PC-3 (cell line): ENCODE results near the gene FOXO3. TPM values are rescaled to one million over a fixed set of nuclear protein-coding genes. Genes with fewer than 3 reads are reported as not detected.
A peak's percentile ranks its signal among the peaks of the same experiment; 100 is the strongest.

ENCODE experiments used
- ATAC-seq: fragments of 200-7000 bp; cut with Tn5 transposase; 2 replicates; pipeline ENCODE4 v1.9.1; 2020; ENCODE audit warnings: mild to moderate bottlenecking, moderate library complexity
- BruUV-seq: library from RNA; stranded (reverse); fragments of 400-500 nt; replicated peaks from 2 replicates; lab custom pipeline; 2021; lab: Mats Ljungman, UMichigan
- CTCF ChIA-PET: fragments of 300-600 bp; sonication (Branson Sonifier 250); formaldehyde crosslinking; loops from one replicate; lab custom pipeline; 2022; ENCODE audit warnings: antibody characterized with exemption; lab: Charles Lee
- POLR2A ChIA-PET: fragments of 300-600 bp; sonication (Branson Sonifier 250); formaldehyde crosslinking; loops from one replicate; lab custom pipeline; 2022; ENCODE audit warnings: antibody characterized with exemption; ENCODE audit not compliant: unreplicated experiment; lab: Charles Lee
- DNase-seq: peaks from one replicate; pipeline ENCODE4 v3.0.0-alpha.2; 2015
- H2AFZ ChIP-seq: fragments of 300-600 bp; sonication (generic); 2 replicates; pipeline ENCODE4 v1.6.0; 2016; ENCODE audit warnings: antibody characterized with exemption, low read length
- H3F3A ChIP-seq: fragments of 300-600 bp; sonication (generic); one replicate; pipeline ENCODE4 v1.6.0; 2017; ENCODE audit warnings: antibody characterized with exemption, low read length, control low read depth, mild to moderate bottlenecking; ENCODE audit not compliant: unreplicated experiment
- H3K27ac ChIP-seq: fragments of 300-600 bp; sonication (generic); 2 replicates; pipeline ENCODE4 v1.5.1; 2016; ENCODE audit warnings: mild to moderate bottlenecking, low read length
- H3K27me3 ChIP-seq: fragments of 300-600 bp; sonication (generic); 2 replicates; pipeline ENCODE4 v1.6.1; 2016; ENCODE audit warnings: low read length, mixed read lengths
- H3K36me3 ChIP-seq: fragments of 300-600 bp; sonication (generic); 2 replicates; pipeline ENCODE4 v1.6.1; 2016; ENCODE audit warnings: low read depth, mixed run types, low read length, mixed read lengths
- H3K4me1 ChIP-seq: fragments of 300-600 bp; sonication (generic); 2 replicates; pipeline ENCODE4 v1.5.1; 2016; ENCODE audit warnings: low read length; ENCODE audit not compliant: insufficient read depth
- H3K4me2 ChIP-seq: fragments of 300-600 bp; sonication (generic); 2 replicates; pipeline ENCODE4 v1.6.0; 2016; ENCODE audit warnings: low read length
- H3K4me3 ChIP-seq: fragments of 300-600 bp; sonication (generic); 2 replicates; pipeline ENCODE4 v1.5.1; 2016; ENCODE audit warnings: mild to moderate bottlenecking, low read length, mixed read lengths
- H3K79me2 ChIP-seq: fragments of 300-600 bp; sonication (generic); 2 replicates; pipeline ENCODE4 v1.6.1; 2017; ENCODE audit warnings: low read length, mixed read lengths
- H3K9ac ChIP-seq: fragments of 300-600 bp; sonication (generic); 2 replicates; pipeline ENCODE4 v1.6.0; 2016; ENCODE audit warnings: mild to moderate bottlenecking, low read length
- H3K9me2 ChIP-seq: fragments of 300-600 bp; sonication (generic); replicated peaks from 2 replicates; pipeline ENCODE4 v1.6.1; 2016; ENCODE audit warnings: mixed run types, low read length, mixed read lengths
- H3K9me3 ChIP-seq: fragments of 300-600 bp; sonication (generic); 2 replicates; pipeline ENCODE4 v1.6.1; 2016; ENCODE audit warnings: low read length, mixed read lengths
- H4K20me1 ChIP-seq: fragments of 300-600 bp; sonication (generic); 2 replicates; pipeline ENCODE4 v1.6.1; 2016; ENCODE audit warnings: low read length, mixed read lengths
- EZH2 ChIP-seq: fragments of 300-600 bp; sonication (generic); IDR thresholded peaks from one replicate; pipeline ENCODE4 v1.6.1; 2017; ENCODE audit warnings: antibody characterized with exemption, mild to moderate bottlenecking, low read length; ENCODE audit not compliant: unreplicated experiment
- EZH2phosphoT487 ChIP-seq: fragments of 300-600 bp; sonication (generic); IDR thresholded peaks from 2 replicates; pipeline ENCODE4 v1.6.1; 2018; ENCODE audit warnings: mild to moderate bottlenecking, antibody characterized with exemption, low read length, borderline replicate concordance
- intact Hi-C: fragments of 100-400 bp; cut with micrococcal nuclease; formaldehyde crosslinking; loops from 2 replicates; pipeline ENCODE4 v1.9.0; 2023
- total RNA-seq: library from RNA; depleted of rRNA; stranded (reverse); fragments of >200 nt; gene quantifications from 2 replicates; pipeline ENCODE4 v1.2.3, GENCODE V29; 2014
- TF ChIP-seq, protein P1 (sequence below): fragments of 300-600 bp; sonication (generic); conservative IDR thresholded peaks from 2 replicates; pipeline ENCODE4 v1.5.1; 2017; ENCODE audit warnings: antibody characterized with exemption, low read depth, mild to moderate bottlenecking, low read length

FOXO3 gene
- total RNA-seq, 1 experiment from 2014 or later: 12.8 TPM

DNA sequence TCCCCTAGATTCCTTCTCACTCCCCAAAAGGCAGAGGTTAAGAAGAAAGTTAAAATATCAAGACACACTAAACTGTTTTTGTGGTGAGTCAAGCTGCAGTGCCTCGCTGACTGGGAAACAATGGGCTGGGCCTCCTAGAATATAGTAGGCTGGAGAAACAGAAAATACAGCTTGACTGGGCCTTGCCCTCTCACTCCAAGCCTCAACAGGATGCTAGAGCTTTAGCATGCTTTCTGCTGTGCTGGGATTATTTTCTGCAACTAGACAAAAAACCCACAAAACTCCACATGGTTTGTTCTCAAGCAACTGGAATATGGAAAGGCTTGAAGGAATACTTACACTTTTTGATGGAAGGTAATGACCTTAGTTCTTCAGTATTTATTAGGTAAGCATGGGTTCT, 27.9 kb downstream of the FOXO3 start:
- TF ChIP-seq, protein P1, sequence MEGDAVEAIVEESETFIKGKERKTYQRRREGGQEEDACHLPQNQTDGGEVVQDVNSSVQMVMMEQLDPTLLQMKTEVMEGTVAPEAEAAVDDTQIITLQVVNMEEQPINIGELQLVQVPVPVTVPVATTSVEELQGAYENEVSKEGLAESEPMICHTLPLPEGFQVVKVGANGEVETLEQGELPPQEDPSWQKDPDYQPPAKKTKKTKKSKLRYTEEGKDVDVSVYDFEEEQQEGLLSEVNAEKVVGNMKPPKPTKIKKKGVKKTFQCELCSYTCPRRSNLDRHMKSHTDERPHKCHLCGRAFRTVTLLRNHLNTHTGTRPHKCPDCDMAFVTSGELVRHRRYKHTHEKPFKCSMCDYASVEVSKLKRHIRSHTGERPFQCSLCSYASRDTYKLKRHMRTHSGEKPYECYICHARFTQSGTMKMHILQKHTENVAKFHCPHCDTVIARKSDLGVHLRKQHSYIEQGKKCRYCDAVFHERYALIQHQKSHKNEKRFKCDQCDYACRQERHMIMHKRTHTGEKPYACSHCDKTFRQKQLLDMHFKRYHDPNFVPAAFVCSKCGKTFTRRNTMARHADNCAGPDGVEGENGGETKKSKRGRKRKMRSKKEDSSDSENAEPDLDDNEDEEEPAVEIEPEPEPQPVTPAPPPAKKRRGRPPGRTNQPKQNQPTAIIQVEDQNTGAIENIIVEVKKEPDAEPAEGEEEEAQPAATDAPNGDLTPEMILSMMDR: no peak
- TF ChIP-seq EZH2: no peak
- no peak for TF ChIP-seq EZH2phosphoT487
- Histone ChIP-seq H3F3A (no peaks in the 10 kb centered on the region), H3K9me2 (no peaks in the 10 kb centered on the region), H3K27ac (no peak overlapping the region), H3K4me3 (no peak overlapping the region), H3K4me1 (peaks cover 28% of the 10 kb centered on the region), H4K20me1 (peaks cover 14% of the 10 kb centered on the region; the same call in 1 of the 2 replicates), H2AFZ (no peak overlapping the region), H3K36me3 (no peaks in the 10 kb centered on the region), H3K9ac (no peak overlapping the region), H3K9me3 (no peaks in the 10 kb centered on the region), H3K27me3 (no peaks in the 10 kb centered on the region), H3K79me2 (peaks cover 95% of the 10 kb centered on the region), H3K4me2 (peak overlapping the region; percentile 48; the same call in 1 of the 2 replicates)
- no TSS peak for BruUV-seq
- peak; percentile 35; the same call in 1 of the 2 replicates for ATAC-seq
- DNase-seq: peak; percentile 30
- ChIA-PET CTCF (no interaction called here), POLR2A (no interaction called here)
- intact Hi-C loops: no loop called here

DNA sequence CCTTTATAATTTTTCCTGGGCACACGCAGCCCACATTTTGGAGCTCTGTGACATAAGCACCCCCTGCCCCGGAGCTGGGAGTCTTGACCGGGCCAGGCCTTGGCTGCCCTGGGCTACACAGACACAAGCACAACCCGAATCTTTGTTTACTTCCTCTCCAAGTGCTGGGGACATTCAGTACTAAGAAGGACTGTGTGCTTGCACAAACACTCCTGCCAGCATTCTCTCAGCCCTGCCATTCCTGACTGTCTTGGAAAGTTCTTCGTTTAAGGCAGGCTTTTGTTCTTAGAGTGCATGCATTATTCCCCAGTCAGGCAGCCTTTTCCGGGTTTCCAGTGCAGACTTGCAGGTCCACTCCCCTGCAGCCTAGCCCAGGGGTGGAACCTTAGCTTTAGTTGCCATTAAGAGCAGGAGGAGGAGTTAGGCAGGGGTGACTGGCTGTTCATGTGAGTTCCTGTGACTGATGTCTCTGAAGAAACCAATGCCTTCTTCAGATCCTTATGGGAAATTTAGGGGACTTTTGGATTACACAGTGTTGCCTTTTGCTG, 28.6 kb downstream of the FOXO3 start:
- no TSS peak for BruUV-seq
- Histone ChIP-seq H3K4me2 (no peak overlapping the region; the same call in 1 of the 2 replicates), H3K4me1 (peaks cover 28% of the 10 kb centered on the region), H3K79me2 (peaks cover 95% of the 10 kb centered on the region), H4K20me1 (peaks cover 6% of the 10 kb centered on the region; the same call in 1 of the 2 replicates), H3K27ac (0 out of 2 replicates have a peak overlapping the region, but pooled peaks have one; percentile 1), H3K4me3 (no peak overlapping the region), H3F3A (no peaks in the 10 kb centered on the region), H3K27me3 (no peaks in the 10 kb centered on the region), H3K9me2 (no peaks in the 10 kb centered on the region), H3K9ac (no peak overlapping the region), H3K36me3 (no peaks in the 10 kb centered on the region), H2AFZ (no peak overlapping the region), H3K9me3 (no peaks in the 10 kb centered on the region)
- ATAC-seq (peak; percentile 58), DNase-seq (peak; percentile 47)
- TF ChIP-seq, protein P1: no peak
- TF ChIP-seq EZH2 (no peak), EZH2phosphoT487 (no peak)
- ChIA-PET CTCF (no interaction called here), POLR2A (no interaction called here)
- intact Hi-C loops: no loop called here

DNA sequence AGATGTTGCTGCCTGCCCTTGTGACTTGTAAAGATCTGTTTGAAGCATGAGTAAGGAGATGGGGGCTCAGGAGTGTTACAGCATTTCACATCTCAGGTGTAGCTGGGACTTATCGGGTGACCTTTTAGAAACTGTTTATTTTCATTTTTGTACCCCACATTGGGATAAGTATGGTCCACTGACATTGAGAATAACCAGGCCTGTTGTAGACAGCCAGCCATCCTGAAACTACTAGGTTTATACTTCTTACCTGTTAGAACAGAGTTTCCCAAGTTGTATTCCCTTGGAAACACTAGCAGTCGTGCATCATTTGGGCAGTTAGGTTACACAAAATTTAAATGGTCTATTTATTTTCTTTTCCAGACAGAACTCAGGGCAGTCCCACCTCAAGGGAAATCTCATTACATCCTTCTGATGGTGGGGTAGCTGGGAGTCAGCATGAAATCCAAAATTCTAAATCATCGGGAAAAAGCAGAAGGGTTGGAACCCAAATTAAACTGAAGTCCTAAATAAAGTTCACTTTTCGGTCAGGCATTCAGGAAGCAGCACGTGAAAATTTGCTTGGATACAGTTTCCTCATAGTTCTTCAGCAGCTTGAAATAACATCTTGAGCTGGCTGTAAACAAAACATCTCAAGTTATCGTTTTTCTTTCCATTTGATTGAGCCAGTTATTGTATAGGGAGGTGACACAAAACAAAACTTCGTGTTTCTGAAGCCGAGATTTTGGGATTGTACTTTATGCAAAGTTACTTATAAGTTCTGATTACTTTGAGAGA, 30.5 kb downstream of the FOXO3 start:
- H2AFZ ChIP-seq: no peak overlapping the region
- intact Hi-C loops: no loop called here
- ChIA-PET CTCF (no interaction called here), POLR2A (no interaction called here)
- H3F3A ChIP-seq: no peaks in the 10 kb centered on the region
- DNase-seq: no peak
- H3K4me1 ChIP-seq: peaks cover 35% of the 10 kb centered on the region
- no peak overlapping the region for H3K4me3 ChIP-seq
- no peak overlapping the region for H3K4me2 ChIP-seq
- peaks cover 10% of the 10 kb centered on the region; the same call in 1 of the 2 replicates for H4K20me1 ChIP-seq
- peaks cover 97% of the 10 kb centered on the region for H3K79me2 ChIP-seq
- no peaks in the 10 kb centered on the region for H3K9me2 ChIP-seq
- no peaks in the 10 kb centered on the region for H3K36me3 ChIP-seq
- H3K27me3 ChIP-seq: no peaks in the 10 kb centered on the region
- H3K9ac ChIP-seq: no peak overlapping the region
- TF ChIP-seq EZH2 (no peak), EZH2phosphoT487 (no peak)
- TF ChIP-seq, protein P1: no peak
- no TSS peak for BruUV-seq
- H3K9me3 ChIP-seq: no peaks in the 10 kb centered on the region
- H3K27ac ChIP-seq: no peak overlapping the region
- no peak for ATAC-seq
